Astrocyte (in vitro differentiated cells and primary cell): ENCODE data around the gene WDR73. TPM values are rescaled to one million over a fixed set of nuclear protein-coding genes. Genes with fewer than 3 reads are reported as not detected.

Experiments used
- DNase-seq: peaks from one replicate; pipeline ENCODE4 v3.0.0-alpha.2; 2010; ENCODE audit warnings: low read depth
- FAIRE-seq: peaks from 2 replicates; lab custom pipeline; 2011; peaks lifted over from hg19 to GRCh38; lab: Jason Lieb, UNC
- H2AFZ ChIP-seq: 2 replicates; pipeline ENCODE4 v1.6.0; 2012; ENCODE audit warnings: low read depth, low read length, inconsistent platforms
- H3K27ac ChIP-seq: 2 replicates; pipeline ENCODE4 v1.5.1; 2011; ENCODE audit warnings: low read depth, low read length, inconsistent platforms
- H3K27me3 ChIP-seq: 2 replicates; pipeline ENCODE4 v1.6.0; 2011; ENCODE audit warnings: low read length, inconsistent platforms; ENCODE audit not compliant: insufficient read depth
- H3K36me3 ChIP-seq: 2 replicates; pipeline ENCODE4 v1.5.1; 2011; ENCODE audit warnings: low read length, inconsistent platforms; ENCODE audit not compliant: insufficient read depth
- H3K4me1 ChIP-seq: 2 replicates; pipeline ENCODE4 v1.5.1; 2011; ENCODE audit warnings: low read length, inconsistent platforms; ENCODE audit not compliant: insufficient read depth
- H3K4me2 ChIP-seq: 2 replicates; pipeline ENCODE4 v1.6.0; 2012; ENCODE audit warnings: low read length, inconsistent platforms
- H3K4me3 ChIP-seq: 2 replicates; pipeline ENCODE4 v1.5.1; 2011; ENCODE audit warnings: low read depth, mild to moderate bottlenecking, low read length, inconsistent platforms; ENCODE audit not compliant: insufficient read depth
- H3K79me2 ChIP-seq: 2 replicates; pipeline ENCODE4 v1.6.0; 2012; ENCODE audit warnings: mild to moderate bottlenecking, low read length, inconsistent platforms; ENCODE audit not compliant: insufficient read depth
- H3K9ac ChIP-seq: 2 replicates; pipeline ENCODE4 v1.6.0; 2012; ENCODE audit warnings: mild to moderate bottlenecking, low read length, inconsistent platforms
- H3K9me3 ChIP-seq: 2 replicates; pipeline ENCODE4 v1.5.1; 2012; ENCODE audit warnings: low read depth, mild to moderate bottlenecking, low read length, inconsistent platforms; ENCODE audit not compliant: insufficient read depth
- H4K20me1 ChIP-seq: 2 replicates; pipeline ENCODE4 v1.6.0; 2012; ENCODE audit warnings: low read length, inconsistent platforms; ENCODE audit not compliant: insufficient read depth
- H3K27ac Mint-ChIP-seq: one replicate; pipeline ENCODE4 v1.8.0; 2021; ENCODE audit warnings: mild to moderate bottlenecking, mixed read lengths; ENCODE audit not compliant: unreplicated experiment
- H3K27me3 Mint-ChIP-seq: one replicate; pipeline ENCODE4 v1.8.0; 2021; ENCODE audit warnings: low read depth, mixed read lengths; ENCODE audit not compliant: unreplicated experiment
- H3K36me3 Mint-ChIP-seq: one replicate; pipeline ENCODE4 v1.8.0; 2021; ENCODE audit warnings: low read depth, mixed read lengths; ENCODE audit not compliant: unreplicated experiment
- H3K4me1 Mint-ChIP-seq: one replicate; pipeline ENCODE4 v1.8.0; 2021; ENCODE audit warnings: low read depth, mixed read lengths; ENCODE audit not compliant: unreplicated experiment
- H3K4me3 Mint-ChIP-seq: one replicate; pipeline ENCODE4 v1.8.0; 2021; ENCODE audit warnings: mild to moderate bottlenecking, moderate library complexity, mixed read lengths; ENCODE audit not compliant: unreplicated experiment
- H3K9me3 Mint-ChIP-seq: one replicate; pipeline ENCODE4 v1.8.0; 2021; ENCODE audit warnings: mild to moderate bottlenecking, mixed read lengths; ENCODE audit not compliant: unreplicated experiment
- CTCF ChIP-seq: IDR thresholded peaks from 2 replicates; pipeline ENCODE4 v1.5.1; 2011; ENCODE audit warnings: low read depth, mild to moderate bottlenecking, inconsistent platforms, low read length, moderate library complexity; ENCODE audit not compliant: insufficient read depth
- EZH2 ChIP-seq: IDR thresholded peaks from 2 replicates; pipeline ENCODE4 v1.6.1; 2012; ENCODE audit warnings: mild to moderate bottlenecking, low read length, inconsistent platforms; ENCODE audit not compliant: insufficient read depth
- total RNA-seq: library from RNA; stranded (reverse); gene quantifications from 2 replicates; pipeline ENCODE4 v1.2.1, GENCODE V29; 2021

The WDR73 gene
- total RNA-seq, 1 donor from 2014 or later: 23.9 TPM

DNA sequence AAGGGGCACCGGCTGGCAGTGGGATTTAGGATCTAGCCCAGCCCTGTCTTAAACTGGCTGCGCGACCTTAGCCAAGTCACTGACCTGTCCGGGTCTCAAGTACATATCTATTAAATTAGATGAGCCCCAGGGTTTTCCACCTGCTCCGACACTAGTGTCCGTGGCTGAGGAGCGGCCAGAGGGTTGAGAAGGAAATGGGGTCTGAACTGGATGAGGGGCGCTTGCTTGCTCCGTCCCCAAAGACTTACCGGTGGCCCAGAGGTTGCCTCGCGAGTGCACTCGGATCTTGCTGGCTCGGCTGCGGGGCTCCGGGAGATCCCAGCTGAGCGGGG is 3.6 kb upstream of the WDR73 start:
- TF ChIP-seq CTCF: no peak
- TF ChIP-seq EZH2: no peak

GRCh38 chr15:84656972-84657371 is 2.9 kb upstream of the WDR73 start:
- Histone ChIP-seq H3K27ac (no peak overlapping the region), H2AFZ (no peak overlapping the region), H3K4me3 (peak overlapping the region; percentile 60)

More for the DNA sequence above, 3.6 kb upstream of the WDR73 start:
- peaks cover 3% of the 10 kb centered on the region for H3K9me3 Mint-ChIP-seq
- H4K20me1 ChIP-seq: peaks cover 2% of the 10 kb centered on the region
- H3K27me3 ChIP-seq: no peaks in the 10 kb centered on the region
- no peaks in the 10 kb centered on the region for H3K9me3 ChIP-seq
- DNase-seq (no peak), FAIRE-seq (no peak)
- peak overlapping the region; percentile 60 for H3K4me3 ChIP-seq
- H3K4me1 ChIP-seq: peaks cover 25% of the 10 kb centered on the region
- peaks cover 11% of the 10 kb centered on the region for H3K36me3 Mint-ChIP-seq
- H2AFZ ChIP-seq: peak overlapping the region; percentile 58
- H3K9ac ChIP-seq: peak overlapping the region; percentile 79
- no peaks in the 10 kb centered on the region for H3K36me3 ChIP-seq
- peak overlapping the region; percentile 31 for H3K27ac ChIP-seq
- H3K4me3 Mint-ChIP-seq: peak overlapping the region; percentile 75
- H3K27ac Mint-ChIP-seq: no peak overlapping the region
- H3K27me3 Mint-ChIP-seq: peaks cover 3% of the 10 kb centered on the region
- peaks cover 14% of the 10 kb centered on the region for H3K79me2 ChIP-seq
- peaks cover 12% of the 10 kb centered on the region for H3K4me1 Mint-ChIP-seq
- H3K4me2 ChIP-seq: peak overlapping the region; percentile 88

More at GRCh38 chr15:84656972-84657371, 2.9 kb upstream of the WDR73 start:
- Histone ChIP-seq H4K20me1 (peaks cover 2% of the 10 kb centered on the region), H3K36me3 (no peaks in the 10 kb centered on the region), H3K27me3 (no peaks in the 10 kb centered on the region), H3K4me2 (peak overlapping the region; percentile 88), H3K9ac (no peak overlapping the region), H3K9me3 (no peaks in the 10 kb centered on the region), H3K4me1 (peaks cover 25% of the 10 kb centered on the region), H3K79me2 (peaks cover 21% of the 10 kb centered on the region)
- peaks cover 16% of the 10 kb centered on the region for H3K4me1 Mint-ChIP-seq
- TF ChIP-seq CTCF (no peak), EZH2 (no peak)
- no peak for DNase-seq
- H3K9me3 Mint-ChIP-seq: peaks cover 3% of the 10 kb centered on the region
- no peak for FAIRE-seq
- H3K36me3 Mint-ChIP-seq: peaks cover 11% of the 10 kb centered on the region
- peak overlapping the region; percentile 75 for H3K4me3 Mint-ChIP-seq
- H3K27me3 Mint-ChIP-seq: peaks cover 3% of the 10 kb centered on the region
- H3K27ac Mint-ChIP-seq: no peak overlapping the region
